Skeletal muscle satellite cell (primary cell): ENCODE data around the gene MRPL16.
A peak's percentile ranks its signal among the peaks of the same experiment; 100 is the strongest.
"Not testable (repeated sequence)": the region's sequence is repeated elsewhere in the genome, so short reads cannot be mapped to it uniquely, and the experiment has no call there.

ENCODE experiments used
- H3K27me3 ChIP-seq: 2 replicates; pipeline ENCODE4 v1.7.0; 2013; ENCODE audit warnings: low read length; ENCODE audit not compliant: control insufficient read depth, insufficient read depth
- H3K36me3 ChIP-seq: 2 replicates; pipeline ENCODE4 v1.7.0; 2013; ENCODE audit warnings: mild to moderate bottlenecking, control low read depth, low read length; ENCODE audit not compliant: insufficient read depth
- H3K4me1 ChIP-seq: 2 replicates; pipeline ENCODE4 v1.7.0; 2013; ENCODE audit warnings: low read length; ENCODE audit not compliant: control insufficient read depth, insufficient read depth
- H3K4me2 ChIP-seq: 2 replicates; pipeline ENCODE4 v1.7.0; 2013; ENCODE audit warnings: mild to moderate bottlenecking, low read length
- H3K4me3 ChIP-seq: 2 replicates; pipeline ENCODE4 v1.7.0; 2013; ENCODE audit warnings: low read length
- H3K9ac ChIP-seq: 2 replicates; pipeline ENCODE4 v1.7.0; 2013; ENCODE audit warnings: mild to moderate bottlenecking, low read depth, low read length, moderate library complexity
- H3K9me3 ChIP-seq: replicated peaks from 2 replicates; pipeline ENCODE4 v1.7.0; 2013; ENCODE audit warnings: mild to moderate bottlenecking, control low read depth, low read length

MRPL16 gene

DNA sequence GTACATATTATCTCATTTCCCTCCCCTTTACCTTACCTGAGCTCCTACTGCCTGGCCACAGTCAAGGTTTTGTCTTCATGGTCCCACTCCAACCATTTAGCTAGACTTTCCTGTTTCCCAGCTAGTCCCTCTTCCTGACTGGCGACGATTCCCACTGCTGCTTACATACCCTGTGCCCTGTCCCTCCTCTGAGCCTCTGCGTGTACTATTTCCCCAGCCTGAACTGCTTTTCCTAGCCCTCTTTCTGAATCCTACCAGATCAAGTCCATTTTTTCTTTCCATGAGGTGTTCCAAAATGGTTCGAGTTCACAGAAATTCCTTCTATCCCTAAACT lies 23.4 kb downstream of the MRPL16 start:
- Histone ChIP-seq H3K27me3 (no peaks in the 10 kb centered on the region), H3K9me3 (no peaks in the 10 kb centered on the region), H3K4me2 (peak overlapping the region; percentile 65), H3K9ac (no peak overlapping the region), H3K4me3 (no peak overlapping the region), H3K4me1 (peaks cover 26% of the 10 kb centered on the region), H3K36me3 (peaks cover 26% of the 10 kb centered on the region)

DNA sequence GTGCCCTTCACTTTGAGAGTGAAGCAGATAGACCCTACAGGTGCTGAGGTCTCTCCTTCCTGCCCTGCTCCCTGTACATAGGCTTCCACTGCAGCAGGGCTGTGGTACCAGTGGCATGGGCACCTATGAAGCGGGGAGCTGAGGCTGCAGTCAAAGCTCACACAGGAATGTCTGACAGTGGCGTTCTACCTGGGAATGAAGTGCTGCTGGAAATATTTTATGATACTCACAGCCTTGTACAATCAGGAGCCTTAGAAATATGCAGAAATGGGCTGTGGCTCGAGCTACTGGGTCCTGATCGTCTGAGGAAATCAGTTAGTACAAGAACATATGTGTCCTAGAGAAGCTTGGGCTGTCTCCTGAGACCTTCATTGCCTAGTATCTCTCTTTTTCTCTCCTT lies 24.8 kb downstream of the MRPL16 start:
- Histone ChIP-seq H3K9ac (no peak overlapping the region), H3K9me3 (no peaks in the 10 kb centered on the region), H3K36me3 (peaks cover 14% of the 10 kb centered on the region), H3K4me2 (no peak overlapping the region), H3K4me1 (peaks cover 26% of the 10 kb centered on the region), H3K4me3 (no peak overlapping the region), H3K27me3 (no peaks in the 10 kb centered on the region)

DNA sequence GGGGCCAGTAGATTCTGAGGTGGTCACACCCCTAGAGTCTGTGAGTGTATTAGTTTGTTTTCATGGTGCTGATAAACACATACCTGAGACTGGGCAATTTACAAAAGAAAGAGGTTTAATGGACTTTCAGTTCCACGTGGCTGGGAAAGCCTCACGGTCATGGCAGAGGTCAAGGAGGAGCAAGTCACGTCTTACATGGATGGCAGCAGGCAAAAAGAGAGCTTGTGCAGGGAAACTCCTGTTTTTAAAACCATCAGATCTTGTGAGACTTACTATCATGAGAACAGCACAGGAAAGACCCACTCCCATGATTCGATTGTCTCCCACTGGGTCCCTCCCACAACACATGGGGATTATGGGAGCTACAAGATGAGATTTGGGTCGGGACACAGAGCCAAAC lies 26.1 kb downstream of the MRPL16 start:
- Histone ChIP-seq H3K4me1 (peaks cover 26% of the 10 kb centered on the region), H3K36me3 (peaks cover 16% of the 10 kb centered on the region)
- not testable (repeated sequence) for H3K4me2 ChIP-seq, H3K9me3 ChIP-seq, H3K4me3 ChIP-seq, H3K27me3 ChIP-seq, H3K9ac ChIP-seq

DNA sequence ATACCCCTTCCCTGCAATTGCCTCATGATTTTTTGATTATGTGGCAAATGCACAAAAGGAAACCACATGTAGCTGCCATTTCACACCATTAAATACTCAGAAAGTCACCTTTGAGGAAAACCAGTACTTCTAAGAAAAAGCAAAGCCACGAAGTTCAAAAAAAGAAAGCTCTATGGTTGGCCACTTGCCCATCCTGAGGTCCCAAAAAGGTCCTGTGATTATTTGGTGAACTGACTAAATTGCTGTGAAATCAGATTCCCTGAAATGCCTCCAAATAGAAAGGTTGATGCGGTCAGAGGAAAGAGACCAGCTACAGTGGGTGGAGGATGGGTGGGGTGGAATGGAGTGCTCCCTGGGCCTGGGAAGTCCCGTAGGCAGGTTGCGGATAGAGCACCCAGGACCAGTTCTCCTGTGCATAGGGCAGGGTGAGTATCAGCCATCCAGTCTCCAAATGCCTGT lies 26.9 kb downstream of the MRPL16 start:
- peaks cover 26% of the 10 kb centered on the region for H3K4me1 ChIP-seq
- no peaks in the 10 kb centered on the region for H3K27me3 ChIP-seq
- no peak overlapping the region for H3K4me3 ChIP-seq
- H3K9me3 ChIP-seq: no peaks in the 10 kb centered on the region
- H3K9ac ChIP-seq: no peak overlapping the region
- peaks cover 8% of the 10 kb centered on the region for H3K36me3 ChIP-seq
- H3K4me2 ChIP-seq: no peak overlapping the region

DNA sequence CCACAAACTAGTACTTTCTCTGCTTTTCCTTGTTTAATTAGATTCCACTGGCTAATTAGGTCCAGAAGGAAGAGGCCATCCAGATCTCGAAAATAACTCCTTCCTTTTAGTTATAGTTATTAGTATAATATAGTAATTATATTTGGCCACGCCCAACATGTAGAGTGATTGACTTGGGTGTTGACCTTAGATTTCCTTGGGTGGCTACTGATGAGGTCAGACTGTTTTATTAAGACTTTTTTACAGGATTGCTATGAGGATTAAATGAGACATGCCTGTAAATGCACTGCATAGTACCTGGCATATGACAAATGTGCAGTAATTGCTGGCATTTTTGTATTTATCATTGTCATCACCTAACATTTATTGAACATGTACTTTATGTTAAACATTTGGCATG lies 28.5 kb downstream of the MRPL16 start:
- Histone ChIP-seq H3K36me3 (peaks cover 7% of the 10 kb centered on the region), H3K9me3 (no peaks in the 10 kb centered on the region), H3K4me1 (peaks cover 12% of the 10 kb centered on the region), H3K4me3 (no peak overlapping the region), H3K27me3 (no peaks in the 10 kb centered on the region), H3K4me2 (no peak overlapping the region), H3K9ac (no peak overlapping the region)

DNA sequence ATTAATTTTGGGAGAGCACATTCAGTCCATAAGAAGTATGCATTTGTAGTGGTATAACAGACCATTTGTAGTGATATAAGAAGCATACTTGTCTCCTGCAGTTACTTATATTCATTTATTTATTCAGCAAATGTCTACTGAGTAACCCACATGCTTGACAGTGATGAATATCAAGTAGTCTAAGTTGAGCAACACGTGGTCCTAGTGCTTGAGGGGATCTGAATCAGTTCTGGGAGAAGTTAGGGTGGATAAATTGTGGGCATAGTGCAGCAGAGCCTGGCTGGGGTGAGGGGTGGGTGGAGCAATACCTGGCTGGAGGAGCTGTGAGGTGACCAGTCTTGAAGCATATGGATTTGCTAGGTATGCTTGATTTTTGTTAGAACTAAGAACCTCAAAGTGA lies 31.1 kb downstream of the MRPL16 start:
- no peak overlapping the region for H3K4me3 ChIP-seq
- no peak overlapping the region for H3K4me2 ChIP-seq
- no peaks in the 10 kb centered on the region for H3K27me3 ChIP-seq
- peaks cover 16% of the 10 kb centered on the region for H3K36me3 ChIP-seq
- H3K9ac ChIP-seq: no peak overlapping the region
- H3K4me1 ChIP-seq: peaks cover 7% of the 10 kb centered on the region
- no peaks in the 10 kb centered on the region for H3K9me3 ChIP-seq

DNA sequence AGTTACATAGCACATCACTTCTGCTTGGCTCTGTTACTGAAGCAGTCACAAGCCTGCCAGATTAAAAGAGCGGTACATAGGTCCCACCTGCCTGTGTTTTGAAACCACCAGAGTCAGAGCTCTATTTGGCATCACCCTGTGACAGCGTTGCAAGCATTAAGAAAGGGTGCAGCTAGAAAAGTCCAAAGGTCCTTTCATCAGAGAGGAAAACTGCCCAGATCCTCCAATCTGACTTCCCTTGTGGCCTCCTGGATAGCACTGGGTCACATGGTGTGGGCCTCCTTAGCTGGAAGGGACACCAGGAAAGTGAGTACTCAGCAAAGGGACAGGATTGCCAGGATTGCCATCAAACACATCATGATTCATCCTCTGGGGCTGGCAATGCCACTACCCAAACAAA lies 32.5 kb downstream of the MRPL16 start:
- H3K4me3 ChIP-seq: no peak overlapping the region
- no peak overlapping the region for H3K9ac ChIP-seq
- H3K27me3 ChIP-seq: no peaks in the 10 kb centered on the region
- H3K4me2 ChIP-seq: no peak overlapping the region
- H3K9me3 ChIP-seq: no peaks in the 10 kb centered on the region
- H3K4me1 ChIP-seq: peaks cover 7% of the 10 kb centered on the region
- H3K36me3 ChIP-seq: peaks cover 18% of the 10 kb centered on the region

DNA sequence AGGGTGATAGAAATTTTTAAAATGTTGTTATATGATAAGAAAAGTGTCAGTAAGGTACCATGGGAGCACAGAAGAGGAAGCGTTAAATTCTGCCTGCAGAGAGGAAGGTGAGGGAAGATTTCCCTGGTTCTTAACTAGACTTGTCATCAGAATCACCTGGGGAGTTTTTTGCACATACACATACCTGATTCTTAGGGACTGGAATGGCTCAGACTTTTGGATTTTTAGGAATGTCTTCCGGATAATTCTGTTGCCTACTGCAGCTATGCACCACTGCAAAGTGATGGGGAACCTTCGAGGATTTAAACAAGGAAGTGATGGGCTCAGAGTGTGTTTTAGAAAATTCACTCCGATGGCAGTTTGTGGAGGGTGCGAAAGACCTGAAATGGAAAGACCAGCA lies 33.5 kb downstream of the MRPL16 start:
- H3K36me3 ChIP-seq: peaks cover 18% of the 10 kb centered on the region
- no peak overlapping the region for H3K4me2 ChIP-seq
- H3K4me1 ChIP-seq: peaks cover 7% of the 10 kb centered on the region
- H3K9me3 ChIP-seq: no peaks in the 10 kb centered on the region
- H3K9ac ChIP-seq: no peak overlapping the region
- no peak overlapping the region for H3K4me3 ChIP-seq
- H3K27me3 ChIP-seq: no peaks in the 10 kb centered on the region

DNA sequence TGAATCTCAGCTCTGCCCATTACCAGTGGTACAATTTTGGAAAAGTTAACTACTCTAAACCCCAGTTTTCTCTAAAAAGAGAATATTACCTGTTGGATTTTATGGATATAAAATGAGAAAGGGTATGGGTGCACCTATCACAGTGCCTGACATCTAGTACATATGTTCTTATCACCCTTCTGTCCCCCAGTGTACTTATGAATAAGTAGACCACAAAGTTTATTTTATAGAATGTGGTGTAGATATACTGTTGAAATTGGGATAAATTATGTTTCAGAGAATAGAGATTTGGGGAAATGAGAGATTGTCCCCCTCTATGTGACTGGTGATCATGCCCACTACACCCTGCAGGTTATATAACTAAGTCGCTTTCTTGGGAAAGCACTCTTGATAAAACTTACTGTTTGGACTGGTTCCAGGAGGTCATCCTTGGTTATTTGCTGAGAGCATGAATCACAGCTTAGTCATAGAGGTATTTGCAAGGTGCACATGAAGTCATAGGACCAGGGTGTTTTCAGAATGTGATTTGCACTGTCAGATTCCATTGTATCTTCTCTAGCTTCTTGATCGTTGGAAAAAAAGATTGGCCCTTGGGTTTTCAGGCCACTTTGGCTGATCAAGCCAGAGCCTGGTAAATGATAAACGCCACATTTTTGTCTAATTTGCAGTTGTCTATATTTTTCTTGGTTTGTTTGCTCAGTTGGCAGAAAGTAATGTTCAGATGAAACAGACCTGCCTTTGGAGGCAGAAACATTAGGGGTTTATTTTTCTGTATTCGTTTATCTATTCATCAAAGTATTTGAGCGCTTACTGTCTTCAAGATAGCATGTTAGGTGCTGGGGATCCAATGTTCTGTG lies 34.1 kb downstream of the MRPL16 start:
- Histone ChIP-seq H3K4me1 (peaks cover 7% of the 10 kb centered on the region), H3K9ac (no peak overlapping the region), H3K4me3 (no peak overlapping the region), H3K27me3 (no peaks in the 10 kb centered on the region), H3K4me2 (no peak overlapping the region), H3K36me3 (peaks cover 20% of the 10 kb centered on the region), H3K9me3 (no peaks in the 10 kb centered on the region)

DNA sequence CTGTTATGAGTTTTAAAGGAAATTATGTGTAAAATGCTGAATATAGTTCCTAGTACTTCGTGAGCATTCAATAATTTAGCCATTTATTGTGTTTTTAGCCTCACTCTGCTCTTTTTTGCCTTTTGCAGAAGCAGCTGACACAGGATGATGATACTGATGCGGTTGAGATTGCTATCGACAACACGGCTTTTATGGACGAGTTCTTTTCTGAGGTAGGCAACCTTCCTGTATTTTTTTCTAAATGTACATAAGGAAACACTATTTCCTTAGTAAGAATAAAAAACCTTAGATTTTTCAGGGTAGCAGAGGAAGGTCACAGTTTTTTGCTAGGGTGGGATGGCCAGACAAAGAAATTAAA lies 37.5 kb downstream of the MRPL16 start:
- Histone ChIP-seq H3K4me1 (peaks cover 7% of the 10 kb centered on the region), H3K4me3 (no peak overlapping the region), H3K9ac (no peak overlapping the region), H3K4me2 (no peak overlapping the region), H3K9me3 (no peaks in the 10 kb centered on the region), H3K36me3 (peaks cover 13% of the 10 kb centered on the region), H3K27me3 (no peaks in the 10 kb centered on the region)

DNA sequence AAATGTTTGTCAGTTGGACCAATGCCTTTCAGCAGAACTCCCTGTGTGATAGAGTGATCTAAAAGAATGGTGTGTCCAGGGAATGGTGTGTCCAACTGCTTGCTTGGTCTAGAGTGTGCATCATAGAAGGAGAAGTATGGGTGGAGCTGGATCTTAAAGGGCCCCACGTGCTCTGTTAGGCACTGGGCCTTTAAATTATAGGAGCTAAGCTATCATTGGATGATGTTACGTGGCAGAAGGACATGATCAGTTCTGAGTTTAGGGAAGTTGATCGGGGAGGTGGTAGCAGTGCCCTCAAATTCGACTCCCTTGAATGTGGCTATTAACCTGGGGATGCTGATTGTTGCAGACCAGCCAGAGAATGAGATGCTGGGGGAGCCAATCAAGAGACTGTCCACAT lies 39.0 kb downstream of the MRPL16 start:
- Histone ChIP-seq H3K9me3 (no peaks in the 10 kb centered on the region), H3K4me2 (no peak overlapping the region), H3K9ac (no peak overlapping the region), H3K27me3 (no peaks in the 10 kb centered on the region), H3K4me3 (no peak overlapping the region), H3K4me1 (peaks cover 5% of the 10 kb centered on the region), H3K36me3 (peaks cover 13% of the 10 kb centered on the region)

DNA sequence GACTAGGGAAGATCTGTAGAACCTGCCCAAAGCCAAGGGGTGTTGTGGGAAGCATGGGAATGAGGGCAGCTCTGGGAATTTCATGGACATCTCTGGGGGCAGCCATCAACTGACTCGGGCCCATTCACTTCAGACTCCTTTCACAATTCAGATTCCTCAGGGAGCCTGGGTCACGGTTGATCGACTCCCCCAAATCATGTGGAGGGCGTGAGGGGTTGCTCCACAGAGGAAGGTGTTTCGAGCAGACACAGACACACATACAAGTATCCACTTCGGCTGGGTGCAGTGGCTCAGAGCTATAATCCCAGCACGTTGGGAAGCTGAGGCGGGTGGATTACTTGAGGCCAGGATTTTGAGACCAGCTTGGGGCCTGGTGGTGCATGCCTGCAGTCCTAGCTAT lies 39.7 kb downstream of the MRPL16 start:
- Histone ChIP-seq H3K4me1 (no peaks in the 10 kb centered on the region), H3K4me2 (no peak overlapping the region), H3K36me3 (peaks cover 13% of the 10 kb centered on the region), H3K9ac (no peak overlapping the region), H3K9me3 (no peaks in the 10 kb centered on the region), H3K4me3 (no peak overlapping the region), H3K27me3 (no peaks in the 10 kb centered on the region)
